NCI-H2107 (cell line): ENCODE measurements around the gene ACOX1.

Source experiments
- DNase-seq: peaks from one replicate; lab custom pipeline; 2025; lab: John Stamatoyannopoulos, UW

Gene ACOX1

GRCh38 chr17:75978938-75979704 is at the start of gene ACOX1, which contains the start of gene TEN1:
TSS of gene ACOX1 (minus strand) at chr17:75979166. CDS start at chr17:75979073, 93 bp downstream.
TSS of gene TEN1 (plus strand) at chr17:75979240. CDS start at chr17:75986193, 6,953 bp downstream.
- peak; percentile 91 for DNase-seq

GRCh38 chr17:76027159-76027839 is 48.3 kb upstream of the ACOX1 start, which contains the start of gene EVPL:
TSS of gene EVPL (minus strand) at chr17:76027306. CDS start at chr17:76027198, 108 bp downstream.
- no peak for DNase-seq

- no peak for DNase-seq
These were observed 47.8 kb upstream of the ACOX1 start for GRCh38 chr17:76026714-76027158.

GRCh38 chr17:76025294-76025693 is 46.3 kb upstream of the ACOX1 start:
- no peak for DNase-seq

- no peak for DNase-seq
These were observed 45.4 kb upstream of the ACOX1 start for GRCh38 chr17:76024353-76024752.

- no peak for DNase-seq
These were observed 44.9 kb upstream of the ACOX1 start for GRCh38 chr17:76023900-76024237.

- DNase-seq = no peak
These were observed 44.3 kb upstream of the ACOX1 start for GRCh38 chr17:76022973-76023899.

GRCh38 chr17:76022285-76022684 is 43.3 kb upstream of the ACOX1 start:
- no peak for DNase-seq

- DNase-seq = no peak
These were observed 41.0 kb upstream of the ACOX1 start for GRCh38 chr17:76019833-76020467.

- no peak for DNase-seq
These were observed 39.8 kb upstream of the ACOX1 start for GRCh38 chr17:76018801-76019200.

GRCh38 chr17:76018340-76018680 is 39.3 kb upstream of the ACOX1 start:
- DNase-seq = no peak

- DNase-seq = no peak
These were observed 38.7 kb upstream of the ACOX1 start for GRCh38 chr17:76017481-76018339.

- peak; percentile 88 for DNase-seq
These were observed 35.9 kb upstream of the ACOX1 start for GRCh38 chr17:76014925-76015261.

GRCh38 chr17:76014100-76014924 is 35.3 kb upstream of the ACOX1 start:
- DNase-seq = peak; percentile 80

GRCh38 chr17:76013377-76013932 is 34.5 kb upstream of the ACOX1 start:
- DNase-seq = no peak

- DNase-seq = no peak
These were observed 33.0 kb upstream of the ACOX1 start for GRCh38 chr17:76011951-76012350.

- no peak for DNase-seq
These were observed 31.1 kb upstream of the ACOX1 start for GRCh38 chr17:76009969-76010661.

GRCh38 chr17:76009447-76009846 is 30.5 kb upstream of the ACOX1 start:
- DNase-seq = no peak
